HG03575 (cell line): Measurements from ENCODE around the gene UPF1.
"Not testable (repeated sequence)": the region's sequence is repeated elsewhere in the genome, so short reads cannot be mapped to it uniquely, and the experiment has no call there.

ENCODE experiments used
- ATAC-seq: cut with Tn5 transposase; IDR thresholded peaks from one replicate; pipeline ENCODE4 v1.9.1; 2021; ENCODE audit not compliant: unreplicated experiment, insufficient number of reproducible peaks, low FRiP score; ENCODE audit errors: extremely low read depth

The UPF1 gene

DNA sequence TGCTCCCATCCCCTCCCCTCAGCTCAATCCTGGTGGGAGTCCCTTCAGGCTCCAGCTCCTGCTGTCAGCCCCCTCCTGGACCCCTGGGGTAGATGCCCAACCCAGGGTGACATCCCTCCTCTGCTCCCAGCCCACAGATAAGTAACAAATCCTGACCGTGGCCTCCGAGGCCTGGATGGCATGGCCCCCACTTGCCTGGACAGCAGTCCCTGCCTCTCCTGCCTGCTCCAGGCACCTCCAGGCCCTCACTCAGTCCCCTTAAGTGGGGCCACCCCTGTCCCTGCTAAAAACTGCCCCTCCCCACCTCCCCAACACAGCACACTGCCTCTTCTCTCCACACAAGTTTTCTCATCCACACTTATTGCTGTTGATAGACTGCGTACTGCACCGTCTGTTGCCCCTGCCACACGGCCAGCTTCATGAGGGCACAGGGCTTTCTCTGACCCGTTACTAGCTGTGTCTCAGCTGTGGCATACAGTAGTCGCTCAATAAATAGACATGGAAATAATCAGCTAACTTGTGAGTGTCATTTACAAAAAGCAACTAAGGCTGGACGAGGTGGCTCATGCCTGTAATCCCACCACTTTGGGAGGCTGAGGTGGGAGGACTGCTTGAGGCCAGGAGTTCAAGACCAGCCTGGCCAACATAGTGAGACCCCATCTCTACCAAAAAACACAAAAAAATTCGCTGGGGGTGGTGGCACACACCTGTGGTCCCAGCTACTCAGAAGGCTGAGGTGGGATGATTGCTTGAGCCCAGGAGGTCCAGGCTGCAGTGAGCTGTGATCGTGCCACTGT lies 58.4 kb downstream of the UPF1 start:
- no peak for ATAC-seq

DNA sequence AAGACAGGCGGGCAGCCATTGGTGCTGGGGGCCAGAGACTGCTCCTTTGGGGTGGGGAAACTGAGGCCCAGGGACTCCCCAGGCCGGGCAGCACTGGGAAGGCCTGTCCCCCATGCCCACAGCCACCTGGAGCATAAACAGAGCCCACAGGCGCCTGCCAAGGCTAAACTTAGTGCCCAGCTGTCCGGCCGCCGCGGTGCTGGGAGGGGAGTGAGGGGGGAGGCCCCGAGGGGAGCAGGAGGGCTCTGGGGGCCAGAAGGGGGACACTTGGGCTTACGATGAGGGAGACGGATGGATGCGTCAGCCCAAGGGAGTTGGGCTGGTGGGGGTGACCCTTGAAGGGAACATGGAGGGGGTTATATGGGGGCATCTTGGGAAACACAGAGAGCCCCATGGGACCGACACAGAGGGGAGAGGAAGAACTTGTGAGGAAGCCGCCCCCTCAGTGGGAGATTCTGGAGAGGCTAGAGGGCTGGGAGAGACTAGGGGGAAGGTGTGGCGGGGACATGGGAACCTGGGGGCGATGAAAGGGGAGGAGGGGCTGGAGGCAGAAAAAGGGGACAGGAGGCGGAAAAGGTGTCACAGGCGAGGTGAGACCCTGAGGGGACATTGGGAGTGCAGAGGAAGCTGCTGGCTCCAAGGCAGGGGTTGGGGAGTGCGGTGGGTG lies 62.0 kb downstream of the UPF1 start:
- no peak for ATAC-seq

DNA sequence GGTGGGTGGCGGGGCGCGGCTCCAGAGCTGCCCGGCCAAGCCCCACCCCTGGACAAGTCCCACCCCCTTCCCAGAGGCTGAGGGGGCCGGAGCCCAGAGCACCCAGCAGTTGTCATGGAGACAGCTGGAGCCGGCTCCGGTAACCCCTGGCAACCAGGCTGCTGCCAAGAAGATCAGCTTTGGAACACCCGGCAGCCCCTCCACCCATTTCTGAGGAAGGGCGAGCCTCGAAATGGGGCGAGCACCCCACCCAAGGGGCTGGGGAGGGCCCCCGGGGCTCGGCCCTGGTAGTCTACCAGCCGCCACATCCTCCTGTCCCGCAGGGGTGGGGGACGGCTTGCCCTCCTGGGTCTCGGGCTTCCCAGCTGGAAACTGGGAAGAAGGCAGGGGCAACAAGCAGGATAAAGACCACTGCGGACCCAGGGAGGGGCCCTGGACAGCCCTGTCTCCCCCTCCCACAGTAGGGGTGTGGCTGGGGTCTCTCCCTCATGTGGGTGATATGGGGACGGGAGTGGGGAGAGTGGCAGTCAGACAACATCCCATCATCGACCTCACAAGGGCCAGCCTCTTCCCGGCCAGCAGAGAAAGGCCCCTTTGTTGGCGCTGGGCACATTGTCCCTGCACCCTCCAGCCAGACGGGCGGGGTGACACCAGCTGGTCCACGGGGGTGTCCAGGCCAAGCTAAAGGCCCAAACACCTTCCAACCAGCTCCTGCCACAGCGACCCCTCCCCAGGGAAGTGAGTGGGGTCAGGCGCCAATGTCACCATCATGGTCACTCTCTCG lies 62.7 kb downstream of the UPF1 start:
- no peak for ATAC-seq

DNA sequence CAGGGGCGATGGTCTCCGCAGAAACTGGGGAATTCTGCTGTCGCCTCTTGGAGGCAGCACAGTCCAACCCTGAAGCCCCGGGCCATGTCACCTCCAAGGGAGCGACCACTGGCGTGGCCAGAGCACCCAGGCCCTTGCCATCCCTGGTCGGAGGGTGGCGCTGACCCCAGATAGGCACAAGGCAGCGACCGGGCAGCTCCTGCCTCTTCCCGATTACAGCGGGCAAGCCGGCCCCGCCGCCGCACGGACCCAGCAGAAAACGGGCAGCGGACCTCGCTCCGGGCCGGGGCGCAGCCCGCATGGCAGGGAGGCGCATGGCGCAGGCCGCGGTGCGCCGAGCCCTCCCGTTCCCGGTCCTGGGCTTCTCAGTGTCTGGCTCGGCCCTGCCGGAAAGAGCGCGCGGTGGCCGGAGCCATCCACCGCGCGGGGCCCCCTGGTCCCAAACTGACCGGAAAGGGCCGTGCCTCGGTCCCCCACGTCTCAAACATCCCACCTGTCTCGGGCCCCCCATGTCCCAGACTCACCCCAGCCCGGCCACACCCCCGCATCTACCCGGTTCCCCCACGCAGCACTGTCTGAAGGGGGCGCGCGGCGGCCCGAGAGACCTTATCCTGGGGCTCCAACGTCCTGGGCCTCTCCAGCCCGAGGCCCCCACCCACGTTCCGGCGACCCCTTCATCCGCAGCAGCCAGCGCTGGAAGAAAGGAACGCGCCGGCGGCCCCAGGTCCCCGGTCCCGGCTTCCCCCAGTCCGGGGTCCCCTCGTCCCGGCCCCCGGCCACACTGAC lies 63.5 kb downstream of the UPF1 start:
- ATAC-seq = no peak

DNA sequence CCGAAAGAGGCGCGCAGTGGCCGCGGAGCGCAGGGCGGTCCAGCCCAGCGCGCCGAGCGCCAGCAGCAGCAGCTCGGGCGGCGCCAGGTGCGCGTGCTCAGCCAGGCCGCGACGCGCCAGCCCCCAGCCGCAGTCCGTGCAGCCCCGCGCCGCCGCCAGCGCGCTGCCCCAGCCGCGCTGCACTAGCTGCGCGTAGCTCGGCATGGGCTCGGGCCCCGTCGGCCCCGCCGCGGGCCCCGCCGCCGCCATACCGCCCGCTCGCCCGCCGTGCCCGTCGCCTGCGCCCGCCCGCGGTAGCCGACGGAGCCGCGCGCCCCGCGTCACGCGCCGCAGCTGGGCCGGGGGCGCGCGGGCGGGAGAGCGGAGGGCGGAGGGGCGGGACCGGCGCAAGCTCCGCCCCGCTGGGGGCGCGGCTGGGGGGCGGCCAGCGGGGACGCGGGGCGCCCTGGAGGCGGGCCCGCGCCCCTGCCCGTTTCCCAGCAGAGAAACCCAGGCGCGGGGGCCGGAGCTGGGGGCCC lies 64.1 kb downstream of the UPF1 start, which contains the start of gene CERS1:
Gene CERS1, minus strand, starts transcription at position 335 of the 518 bp plus-strand sequence. Its CDS starts 86 bp downstream, at position 249.
- ATAC-seq = no peak

- no peak for ATAC-seq
Observed at GRCh38 chr19:18896421-18896841, 64.7 kb downstream of the UPF1 start.

- ATAC-seq = no peak
Observed at GRCh38 chr19:18897094-18898029, 65.6 kb downstream of the UPF1 start.

DNA sequence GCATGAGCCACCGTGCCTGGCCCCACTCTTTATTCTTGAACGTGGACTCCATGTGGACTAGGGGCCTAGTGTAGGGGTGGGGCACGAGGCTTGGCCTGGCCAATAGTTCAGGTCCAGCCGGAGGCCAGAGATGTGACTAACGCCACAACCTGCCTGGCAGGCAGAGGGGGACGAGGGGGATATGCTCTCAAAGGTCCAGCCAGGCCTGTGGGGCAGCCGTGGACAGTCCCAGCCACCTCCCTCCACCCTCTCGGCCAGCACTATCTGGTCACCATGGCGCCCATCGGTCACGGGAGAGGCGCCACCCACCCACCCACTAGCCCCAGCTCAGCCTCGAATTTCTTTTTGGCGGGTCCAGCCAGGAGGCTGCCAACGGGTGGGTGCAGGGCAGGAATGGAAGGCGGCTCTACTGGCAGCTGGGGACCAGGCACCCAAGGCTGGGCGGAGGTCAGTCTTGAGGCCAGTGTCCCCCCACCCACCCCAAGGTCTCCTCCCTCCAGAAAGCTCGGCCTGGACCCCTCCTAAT lies 66.4 kb downstream of the UPF1 start:
- no peak for ATAC-seq

GRCh38 chr19:18898607-18899408 lies 67.0 kb downstream of the UPF1 start:
- no peak for ATAC-seq

- ATAC-seq = no peak
Observed at GRCh38 chr19:18899624-18900560, 68.1 kb downstream of the UPF1 start.

DNA sequence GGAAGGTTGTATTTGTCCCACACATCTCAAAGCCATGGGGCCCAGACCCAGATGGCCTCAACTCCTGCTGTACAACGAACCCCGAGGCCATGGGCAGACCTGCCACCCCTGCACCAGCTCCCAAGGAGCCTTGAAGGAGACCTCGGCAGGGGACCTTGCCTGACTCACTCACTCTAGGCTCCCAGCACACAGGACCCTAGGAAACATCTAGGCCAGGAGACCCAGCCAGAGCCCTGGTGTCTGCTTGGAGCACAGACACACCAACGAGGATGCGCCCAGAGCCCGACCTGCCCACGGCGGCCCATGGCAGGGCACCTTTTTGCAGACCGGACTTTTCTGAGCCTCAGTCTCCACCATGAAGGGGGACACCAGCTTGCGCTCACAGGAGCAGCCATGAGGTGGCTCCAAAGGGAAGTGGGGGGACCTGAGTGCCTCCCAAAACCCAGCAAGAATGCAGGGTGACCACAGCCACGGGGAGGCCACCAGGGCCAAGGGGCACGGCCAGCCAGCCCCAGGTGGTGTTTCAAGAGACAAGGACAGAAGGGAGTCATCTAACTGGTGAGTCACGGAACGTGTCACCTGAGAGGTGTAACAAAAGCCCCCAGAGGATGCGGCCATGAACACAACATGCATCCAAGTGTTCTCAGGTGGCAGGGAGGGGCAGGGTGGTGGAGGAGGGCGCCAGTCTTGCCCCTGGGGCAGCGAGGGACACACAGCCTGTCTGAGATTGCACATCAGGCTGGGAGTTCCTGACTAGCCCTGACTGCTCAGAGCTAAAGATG lies 69.1 kb downstream of the UPF1 start:
- ATAC-seq = no peak

GRCh38 chr19:18901491-18901890 lies 69.7 kb downstream of the UPF1 start:
- no peak for ATAC-seq

DNA sequence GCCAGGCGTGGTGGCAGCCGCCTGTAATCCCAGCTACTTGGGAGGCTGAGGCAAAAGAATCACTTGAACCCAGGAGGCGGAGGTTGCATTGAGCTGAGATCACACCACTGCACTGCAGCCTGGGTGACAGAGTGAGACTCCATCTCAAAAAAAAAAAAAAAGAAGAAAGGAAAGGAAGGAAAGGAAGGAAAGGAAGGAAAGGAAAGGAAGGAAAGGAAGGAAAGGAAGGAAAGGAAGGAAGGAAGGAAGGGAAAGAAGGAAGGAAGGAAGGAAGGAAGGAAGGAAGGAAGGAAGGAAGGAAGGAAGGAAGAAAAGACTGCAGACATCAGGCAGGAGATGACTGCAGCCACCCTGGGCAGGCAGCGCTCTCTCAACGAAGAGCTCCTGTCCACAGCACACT lies 70.8 kb downstream of the UPF1 start:
- ATAC-seq = not testable (repeated sequence)

- ATAC-seq = no peak
Observed at GRCh38 chr19:18903156-18904037, 71.6 kb downstream of the UPF1 start.
